Mesothelial cell of epicardium (in vitro differentiated cells): ENCODE measurements around the gene LCN12. TPM values are rescaled to one million over a fixed set of nuclear protein-coding genes. Genes with fewer than 3 reads are reported as not detected.

Source experiments
- DNase-seq, 2 experiments: peaks; one replicate each; pipeline ENCODE4 v3.0.0; 2021; ENCODE audit warnings: low spot score in 2 of 2; ENCODE audit not compliant: unreplicated experiment in 2 of 2
- H3K27ac Mint-ChIP-seq: 2 replicates; pipeline ENCODE4 v1.8.0; 2021; ENCODE audit warnings: mixed read lengths
- H3K27me3 Mint-ChIP-seq: 2 replicates; pipeline ENCODE4 v1.8.0; 2021; ENCODE audit warnings: low read depth, mixed read lengths
- H3K36me3 Mint-ChIP-seq: 2 replicates; pipeline ENCODE4 v1.8.0; 2021; ENCODE audit warnings: mixed read lengths
- H3K4me1 Mint-ChIP-seq: 2 replicates; pipeline ENCODE4 v1.8.0; 2021; ENCODE audit warnings: mixed read lengths
- H3K4me3 Mint-ChIP-seq: 2 replicates; pipeline ENCODE4 v1.8.0; 2021; ENCODE audit warnings: mild to moderate bottlenecking, moderate library complexity, mixed read lengths
- H3K9me3 Mint-ChIP-seq: 2 replicates; pipeline ENCODE4 v1.8.0; 2021; ENCODE audit warnings: mixed read lengths
- CTCF ChIP-seq: fragments of 200-600 bp; sonication (generic); IDR thresholded peaks from one replicate; pipeline ENCODE4 v1.5.0; 2021; ENCODE audit warnings: antibody characterized with exemption; ENCODE audit not compliant: unreplicated experiment
- total RNA-seq: library from RNA; stranded (reverse); gene quantifications from 3 replicates; pipeline ENCODE4 v1.2.1, GENCODE V29; 2021

LCN12 gene
- total RNA-seq, 1 donor from 2014 or later: 13.3 TPM

DNA sequence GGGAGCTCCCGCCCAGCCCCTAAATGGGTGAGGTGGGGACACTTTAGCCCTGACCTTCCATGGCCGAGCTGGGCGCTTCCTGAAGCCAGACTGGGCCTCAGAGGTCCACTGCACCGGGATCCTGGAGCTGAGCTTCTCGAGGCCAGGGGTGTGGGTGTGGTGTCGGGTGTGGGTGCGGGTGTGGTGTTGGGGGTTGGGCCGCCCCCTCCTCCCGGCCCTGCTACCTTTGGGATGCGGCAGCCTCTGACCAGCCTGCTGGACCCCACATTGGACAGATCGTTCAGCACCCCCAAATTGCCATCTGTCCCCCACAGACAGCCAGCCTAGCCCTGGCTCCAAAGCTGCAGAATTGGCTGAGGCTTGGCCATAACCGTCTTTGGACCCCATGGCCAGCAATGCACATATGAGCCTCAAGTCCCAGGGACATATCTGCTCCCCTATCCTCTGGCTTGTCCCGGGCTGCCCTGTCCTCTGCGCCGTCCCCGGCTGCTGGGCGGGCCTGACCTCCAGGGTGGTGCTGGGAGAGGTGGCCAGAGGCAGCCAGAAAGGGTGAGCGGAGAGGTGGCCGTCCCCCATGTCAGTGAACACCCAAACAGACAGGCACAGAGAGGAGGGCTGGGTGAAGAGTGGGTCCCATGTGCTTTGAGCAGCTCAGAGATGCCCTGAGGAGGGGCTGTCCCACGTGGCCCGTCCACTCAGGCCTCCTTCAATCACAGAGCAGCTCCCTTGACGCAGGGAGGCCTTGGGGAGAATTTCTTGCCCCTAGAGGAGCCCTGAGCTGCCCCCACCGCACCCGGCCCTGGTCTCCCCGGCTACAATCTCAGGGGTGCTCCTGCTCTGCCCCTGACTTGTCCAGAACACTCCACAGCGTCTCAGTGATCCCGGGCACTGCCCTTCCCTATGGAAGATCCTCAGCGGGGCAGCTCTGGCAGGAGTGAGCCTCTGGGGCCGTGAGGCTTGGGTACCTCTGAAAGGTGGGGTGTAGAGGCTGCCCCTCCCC is 21.8 kb downstream of the LCN12 start:
- peaks cover 5% of the 10 kb centered on the region for H3K4me1 Mint-ChIP-seq
- H3K27ac Mint-ChIP-seq: no peak overlapping the region
- no peaks in the 10 kb centered on the region for H3K36me3 Mint-ChIP-seq
- no peak for DNase-seq
- H3K4me3 Mint-ChIP-seq: no peak overlapping the region
- no peak for TF ChIP-seq CTCF
- H3K27me3 Mint-ChIP-seq: peaks cover 10% of the 10 kb centered on the region
- H3K9me3 Mint-ChIP-seq: no peaks in the 10 kb centered on the region

- Mint-ChIP-seq H3K27me3 (peaks cover 10% of the 10 kb centered on the region), H3K9me3 (no peaks in the 10 kb centered on the region), H3K4me1 (peaks cover 4% of the 10 kb centered on the region), H3K27ac (no peak overlapping the region), H3K36me3 (no peaks in the 10 kb centered on the region), H3K4me3 (no peak overlapping the region)
- no peak for DNase-seq
- no peak for TF ChIP-seq CTCF
Observed at GRCh38 chr9:136974817-136975535, 22.9 kb downstream of the LCN12 start.

DNA sequence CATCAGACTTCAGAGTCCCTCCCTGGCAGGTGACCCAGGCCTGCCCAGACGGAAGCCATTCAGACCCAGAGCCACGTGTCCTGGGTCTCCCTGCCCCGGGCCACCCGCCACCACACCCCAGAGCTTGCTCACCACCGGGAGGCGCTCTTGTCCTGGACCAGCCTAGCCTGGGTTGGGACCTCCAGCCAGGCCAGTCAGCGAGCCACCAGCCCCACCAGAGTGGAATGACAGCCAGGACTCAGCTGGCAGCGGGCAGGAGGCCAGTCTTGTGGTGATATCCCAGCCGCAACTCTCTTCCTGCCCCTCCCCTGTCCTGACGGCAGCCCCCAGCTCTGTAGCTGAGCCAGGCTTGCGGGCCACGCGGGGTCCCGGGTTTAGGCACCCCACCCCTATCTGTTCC is 23.6 kb downstream of the LCN12 start:
- Mint-ChIP-seq H3K27ac (no peak overlapping the region), H3K4me3 (no peak overlapping the region), H3K9me3 (no peaks in the 10 kb centered on the region), H3K4me1 (peaks cover 2% of the 10 kb centered on the region), H3K27me3 (peaks cover 10% of the 10 kb centered on the region), H3K36me3 (no peaks in the 10 kb centered on the region)
- DNase-seq: no peak
- no peak for TF ChIP-seq CTCF

GRCh38 chr9:136977223-136977622 is 25.1 kb downstream of the LCN12 start, which contains the start of gene PTGDS:
Gene PTGDS, plus strand, starts transcription at chr9:136977504. Its CDS starts 75 bp downstream, at chr9:136977579.
- no peak for TF ChIP-seq CTCF
- Mint-ChIP-seq H3K36me3 (no peaks in the 10 kb centered on the region), H3K4me3 (peak within 1 kb of the TSS; percentile 63), H3K27ac (no peak within 1 kb of the TSS), H3K9me3 (no peaks in the 10 kb centered on the region), H3K27me3 (peaks cover 10% of the 10 kb centered on the region), H3K4me1 (peaks cover 2% of the 10 kb centered on the region)
- no peak for DNase-seq

- no peak for DNase-seq
- no peak for TF ChIP-seq CTCF
- no peak overlapping the region for H3K27ac Mint-ChIP-seq
- H3K36me3 Mint-ChIP-seq: no peaks in the 10 kb centered on the region
- H3K9me3 Mint-ChIP-seq: no peaks in the 10 kb centered on the region
- peaks cover 10% of the 10 kb centered on the region for H3K27me3 Mint-ChIP-seq
- peaks cover 2% of the 10 kb centered on the region for H3K4me1 Mint-ChIP-seq
- H3K4me3 Mint-ChIP-seq: peak overlapping the region; percentile 63
Observed at GRCh38 chr9:136977649-136978072, 25.6 kb downstream of the LCN12 start.
